Stimulated activated CD4-positive, alpha-beta T cell treated with anti-CD3 and anti-CD28 coated beads, Interleukin-1b, Interleukin-23, amount 100 ng/mL, for 4 hours (primary cell): ENCODE data around the gene MLH3.

Source experiments
- DNase-seq, 2 donors: peaks; one replicate each; pipeline ENCODE4 v3.0.0-alpha.2; 2020; ENCODE audit warnings: low read depth in 2 of 2

Gene MLH3

DNA sequence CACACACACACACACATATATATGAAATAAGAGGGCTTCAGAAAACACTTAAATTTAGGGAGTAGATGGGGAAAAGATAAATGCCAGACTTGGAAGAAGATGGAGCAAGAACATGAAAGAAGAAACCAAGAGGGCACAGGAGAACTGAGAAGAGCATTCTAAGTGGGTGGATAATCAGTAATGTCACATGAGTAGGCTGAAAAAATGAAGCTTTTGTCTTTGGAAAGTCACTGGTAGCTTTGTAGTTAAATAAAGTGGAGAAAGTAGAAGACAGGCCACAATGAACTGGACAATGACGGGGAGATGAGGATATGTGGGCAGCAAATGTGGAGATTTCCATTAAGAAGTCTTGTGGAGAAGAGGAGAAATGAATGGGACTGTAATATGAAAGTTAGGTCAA, 15.9 kb upstream of the MLH3 start:
- DNase-seq: no peak

- DNase-seq: no peak
Observed at GRCh38 chr14:75066691-75067090, 15.4 kb upstream of the MLH3 start.

GRCh38 chr14:75064205-75064567, 12.9 kb upstream of the MLH3 start:
- no peak for DNase-seq

DNA sequence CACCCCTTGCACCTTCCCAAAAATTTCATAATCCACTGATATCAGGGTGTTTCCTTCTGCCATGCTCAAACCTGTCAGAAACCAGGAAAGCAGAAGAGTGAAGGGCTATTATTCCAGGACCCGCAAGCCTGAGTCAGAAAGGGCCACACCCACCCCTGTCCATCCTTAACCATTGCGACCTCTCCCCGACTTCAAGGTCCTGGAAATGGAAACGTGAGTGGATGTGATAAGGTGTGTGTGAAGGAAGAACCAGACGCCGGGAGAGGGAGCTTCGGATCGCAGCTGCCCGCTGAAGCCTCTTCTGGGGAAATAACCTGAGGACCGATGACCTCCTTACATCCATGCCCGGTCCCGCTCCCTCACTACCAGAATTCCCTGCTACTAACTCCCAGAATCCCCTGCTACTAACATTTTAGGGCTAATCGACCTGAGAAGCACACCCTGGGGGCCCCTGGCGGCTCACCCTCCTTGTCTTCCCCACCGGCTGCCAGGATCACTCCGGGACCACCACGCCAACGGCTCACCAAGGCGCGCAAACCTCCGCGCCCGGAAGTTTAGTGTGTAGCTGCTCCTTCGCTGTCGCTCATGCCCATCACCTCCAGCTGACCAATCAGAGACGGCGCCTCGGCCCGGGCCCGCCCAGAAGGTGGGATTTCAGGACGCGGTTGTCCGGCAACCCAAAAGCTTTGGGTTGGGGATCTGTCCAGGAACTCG, 12.4 kb upstream of the MLH3 start, which contains the start of gene ACYP1:
ACYP1 (minus strand) TSS at position 534 of the 714 bp plus-strand sequence; CDS start at position 63, 471 bp downstream.
- peak; percentile 86 to 87 for DNase-seq

GRCh38 chr14:75063013-75063412, 11.7 kb upstream of the MLH3 start:
- no peak for DNase-seq

- DNase-seq: no peak
Observed at GRCh38 chr14:75060420-75060819, 9.2 kb upstream of the MLH3 start.

- DNase-seq: no peak
Observed at GRCh38 chr14:75059642-75060041, 8.4 kb upstream of the MLH3 start.

DNA sequence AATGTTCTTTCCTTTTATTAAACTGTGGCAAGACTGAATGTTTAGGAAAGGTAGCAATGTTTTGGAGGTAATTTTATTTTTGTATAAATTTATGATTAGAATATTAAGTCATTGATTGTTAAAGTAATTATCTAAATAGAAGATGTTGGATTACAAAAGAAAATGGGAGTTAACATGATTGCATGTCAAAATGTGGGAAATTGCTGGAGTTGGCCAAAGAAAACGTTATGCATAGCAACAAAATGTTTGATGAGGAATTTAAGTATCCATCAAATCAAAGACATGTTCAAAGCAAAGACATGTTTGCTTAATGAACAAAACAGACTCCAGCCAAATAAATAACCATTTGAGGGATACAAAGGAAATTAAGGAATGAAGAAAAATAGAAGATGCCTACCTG, 3.2 kb upstream of the MLH3 start:
- no peak for DNase-seq

DNA sequence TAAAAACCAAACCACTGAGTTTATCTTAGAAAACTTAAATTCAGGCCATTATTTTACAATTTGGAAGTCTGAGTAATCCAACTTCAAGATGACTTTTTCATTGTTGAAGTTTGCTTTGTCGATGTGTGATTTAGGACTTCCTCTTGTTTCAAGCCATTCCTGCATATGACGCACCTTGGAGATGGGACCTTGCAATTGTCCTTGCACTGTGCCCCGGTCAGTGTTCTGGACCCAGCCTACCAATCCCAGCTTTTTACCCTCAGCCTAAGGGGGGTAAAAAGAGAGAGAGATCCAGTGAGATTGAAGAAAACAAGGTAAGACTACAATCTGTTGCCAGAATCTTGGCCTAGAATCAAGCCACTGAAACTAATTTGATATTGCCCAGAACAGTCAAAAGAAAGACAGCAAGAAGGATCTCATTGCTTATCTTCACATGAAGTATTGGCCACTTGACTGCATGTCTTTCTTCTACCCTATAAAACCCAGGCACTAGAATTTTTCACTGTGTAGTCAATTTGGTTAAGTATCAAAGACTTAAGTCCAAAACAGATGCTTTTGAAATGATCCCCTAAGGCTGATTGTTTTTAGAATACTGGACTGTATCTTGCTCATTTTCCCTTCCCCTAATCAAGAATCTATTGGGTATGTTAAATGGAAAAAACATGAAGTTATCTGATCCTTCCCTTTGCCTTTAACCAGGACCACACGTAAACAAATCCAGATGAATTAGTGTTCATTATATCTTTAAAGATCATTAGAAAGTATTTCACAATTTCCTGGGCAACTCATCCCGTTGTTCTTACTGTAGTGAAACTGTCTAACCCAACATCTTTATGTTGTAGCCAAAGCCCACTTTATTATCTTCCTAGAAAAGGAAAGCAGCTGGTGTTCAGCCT, 2.4 kb upstream of the MLH3 start:
- no peak for DNase-seq

DNA sequence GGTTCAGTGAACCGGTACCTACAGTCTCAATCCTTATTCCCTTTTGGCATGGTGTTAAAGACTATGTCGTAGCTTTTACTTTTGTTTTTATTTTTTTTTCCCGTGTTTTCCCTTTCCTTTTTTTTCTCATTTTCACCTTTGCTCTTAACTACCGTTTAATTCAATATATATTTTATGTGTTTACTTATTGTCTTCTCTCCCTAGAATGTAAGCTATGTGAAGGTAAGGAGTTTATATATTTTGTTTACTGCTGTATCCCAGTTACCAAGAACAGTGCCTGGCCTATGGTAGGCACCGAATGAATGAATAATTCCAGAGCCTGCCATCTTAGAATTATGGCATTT, 261 bp upstream of the MLH3 start:
- no peak for DNase-seq

DNA sequence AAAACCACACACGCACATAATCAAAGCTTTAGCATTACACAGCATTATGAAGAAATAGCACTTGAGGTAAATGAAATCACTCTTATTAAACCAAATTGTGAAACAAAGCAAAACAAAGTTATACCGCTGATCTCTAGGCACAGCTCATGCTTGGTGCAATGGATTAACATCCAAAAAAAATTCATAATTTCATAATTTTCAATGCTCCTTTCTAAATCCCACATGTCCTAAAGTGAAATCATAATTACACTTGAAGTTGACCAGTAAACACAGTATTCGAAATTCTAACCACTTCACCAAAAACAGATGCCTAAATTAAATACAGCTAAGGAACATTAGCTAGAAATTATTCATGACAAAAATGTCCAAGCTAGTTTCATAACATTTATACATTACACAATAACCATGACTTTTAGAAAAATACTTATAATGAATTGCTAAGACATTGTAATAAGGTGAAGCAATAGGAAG, 1.5 kb downstream of the MLH3 start:
- DNase-seq: no peak

- DNase-seq: no peak
Observed at GRCh38 chr14:75049136-75049535, 2.1 kb downstream of the MLH3 start.

GRCh38 chr14:75048101-75048500, 3.2 kb downstream of the MLH3 start:
- no peak for DNase-seq

DNA sequence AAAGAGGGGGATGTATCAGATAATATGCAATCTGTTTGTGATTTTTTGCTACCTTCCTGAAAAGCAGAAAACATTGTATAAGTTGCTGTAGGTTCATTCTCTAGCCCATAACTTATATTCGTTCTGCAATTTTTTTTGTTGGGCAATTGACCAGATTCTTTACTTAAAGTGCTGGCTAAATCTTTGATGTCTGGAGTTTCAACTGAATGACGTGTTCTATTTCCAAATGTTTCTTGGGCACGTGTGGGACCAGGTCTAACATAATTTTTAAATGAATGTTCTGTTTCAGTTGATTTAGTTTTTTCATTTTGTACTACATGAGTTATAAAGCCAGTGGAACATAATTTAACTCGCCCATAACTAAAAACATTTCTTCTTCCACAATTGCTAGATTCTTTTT, 3.8 kb downstream of the MLH3 start:
- no peak for DNase-seq

- DNase-seq: no peak
Observed at GRCh38 chr14:75046899-75047298, 4.4 kb downstream of the MLH3 start.

DNA sequence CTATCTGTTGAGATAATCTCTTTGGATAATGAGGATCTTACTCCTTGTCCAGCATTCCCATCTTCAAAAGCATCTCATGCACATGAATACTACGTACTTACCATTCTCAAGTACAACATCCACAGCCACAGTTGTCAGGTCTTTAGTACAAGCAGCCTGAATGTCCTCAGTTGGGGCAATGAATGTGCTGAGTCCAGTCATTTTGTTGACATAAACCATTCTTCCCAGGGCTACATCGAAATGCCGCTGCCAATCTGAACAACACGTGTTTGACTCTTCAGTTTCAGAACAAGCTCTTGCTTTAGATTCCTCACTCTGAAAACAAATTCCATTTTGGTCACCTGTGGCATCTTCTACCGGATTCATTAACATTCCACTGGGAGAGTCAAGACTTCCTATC, 5.0 kb downstream of the MLH3 start:
- DNase-seq: no peak

DNA sequence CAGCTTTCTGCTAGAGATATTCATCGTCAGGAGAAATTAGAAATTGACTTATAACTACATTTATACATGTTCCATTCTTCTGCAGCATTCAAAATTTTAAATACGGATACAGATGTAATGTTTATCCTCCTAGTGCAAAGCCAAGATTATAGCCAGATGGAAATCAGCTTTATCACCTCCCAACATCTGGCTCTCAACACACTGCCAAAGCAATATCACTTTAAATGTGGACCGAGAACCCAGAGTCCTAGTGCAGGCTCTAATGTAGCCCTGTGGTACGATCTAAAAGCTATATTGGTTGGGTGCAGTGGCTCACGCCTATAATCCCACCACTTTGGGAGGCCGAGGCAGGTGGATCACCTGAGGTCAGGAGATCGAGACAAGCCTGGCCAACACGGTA, 6.5 kb downstream of the MLH3 start:
- no peak for DNase-seq

DNA sequence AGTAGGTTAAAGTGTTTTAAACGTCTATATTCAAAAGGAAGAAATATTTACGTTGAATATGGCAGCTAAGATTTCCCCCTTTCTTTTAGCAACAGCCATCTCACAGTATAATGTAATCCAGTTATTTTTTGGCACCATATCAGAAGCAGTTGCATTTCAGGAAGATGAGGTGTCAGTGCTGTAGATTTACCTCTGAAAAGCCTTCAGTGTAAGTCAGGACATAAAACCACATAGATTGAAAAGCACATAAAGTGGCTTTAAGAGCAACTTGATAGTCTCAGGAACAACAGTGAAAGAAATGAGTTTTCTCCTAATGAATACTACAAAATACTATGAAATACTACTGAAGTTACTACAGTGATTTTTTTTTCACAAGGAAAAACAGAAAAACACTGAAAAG, 6.9 kb downstream of the MLH3 start:
- no peak for DNase-seq

DNA sequence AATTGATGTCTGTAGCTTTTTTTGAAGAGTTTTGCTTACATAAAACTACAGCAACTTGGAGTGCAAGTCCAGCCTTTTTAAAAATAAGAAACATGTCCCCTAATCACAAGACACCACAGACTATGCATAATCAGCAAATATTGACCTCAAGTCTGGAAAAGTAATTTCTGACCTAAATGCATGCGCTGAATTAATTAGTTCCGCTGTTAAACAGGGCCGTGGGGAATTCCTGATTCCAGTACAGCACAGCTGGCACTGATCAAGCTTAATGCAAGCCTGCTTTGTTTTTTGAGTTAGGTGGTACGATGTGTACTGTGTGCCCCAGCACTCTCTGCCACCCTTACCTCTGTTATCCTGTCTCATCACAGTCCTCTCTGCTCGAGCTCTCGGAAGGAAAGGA, 9.2 kb downstream of the MLH3 start:
- no peak for DNase-seq

GRCh38 chr14:75041613-75042012, 9.7 kb downstream of the MLH3 start:
- no peak for DNase-seq

GRCh38 chr14:75040959-75041358, 10.3 kb downstream of the MLH3 start:
- no peak for DNase-seq

GRCh38 chr14:75040507-75040906, 10.8 kb downstream of the MLH3 start:
- no peak for DNase-seq

- DNase-seq: no peak
Observed at GRCh38 chr14:75032939-75033338, 18.3 kb downstream of the MLH3 start.
